K562 (cell line): ENCODE results near the gene ENDOU. TPM values are rescaled to one million over a fixed set of nuclear protein-coding genes. Genes with fewer than 3 reads are reported as not detected.
A peak's percentile ranks its signal among the peaks of the same experiment; 100 is the strongest.

Source experiments
- ATAC-seq: fragments of 200-7000 bp; cut with Tn5 transposase; 3 replicates; pipeline ENCODE4 v1.9.1; 2020; ENCODE audit warnings: moderate library complexity
- BruUV-seq: library from RNA; stranded (reverse); fragments of 400-500 nt; replicated peaks from 2 replicates; lab custom pipeline; 2021; lab: Mats Ljungman, UMichigan
- CTCF ChIA-PET: fragments of 300-600 bp; formaldehyde crosslinking; extraction: SDS; loops from one replicate; lab custom pipeline; 2021; ENCODE audit warnings: low intra/inter-chr PET ratio; lab: Yijun Ruan, JAX
- POLR2A ChIA-PET: fragments of 300-600, 350-650 bp; sonication (Branson Sonifier 250); formaldehyde crosslinking; extraction: SDS; loops from one replicate; lab custom pipeline; 2021; ENCODE audit warnings: antibody characterized with exemption, inconsistent platforms; lab: Yijun Ruan, JAX
- DNase-seq, 4 experiments: peaks; one replicate each; pipeline versions ENCODE4 v3.0.0 to v3.0.0-alpha.2; 2011 to 2018; ENCODE audit warnings: low spot score in 3 of 4, mixed read lengths in 3 of 4; ENCODE audit errors: extremely low read depth in 1 of 4
- FAIRE-seq: peaks from 2 replicates; lab custom pipeline; 2011; peaks lifted over from hg19 to GRCh38; lab: Jason Lieb, UNC
- H2AFZ ChIP-seq: 2 replicates; pipeline ENCODE4 v1.6.0; 2011; ENCODE audit warnings: low read depth, low read length, control low read depth, inconsistent platforms
- H3K27ac ChIP-seq: fragments of 200-600 bp; 3 replicates; pipeline ENCODE4 v1.8.0; 2011; ENCODE audit warnings: low read depth, mild to moderate bottlenecking, control low read depth, inconsistent platforms, low read length, moderate library complexity, mixed read lengths; ENCODE audit errors: extremely low read depth
- H3K27me3 ChIP-seq, 2 experiments: fragments of 300-600 bp in 1 of 2; 2 replicates in 1 of 2; 3 replicates in 1 of 2; pipeline versions ENCODE4 v1.6.0 to v1.8.0; 2011; ENCODE audit warnings: inconsistent platforms in 2 of 2, low read length in 2 of 2, mild to moderate bottlenecking in 1 of 2, mixed read lengths in 1 of 2, moderate library complexity in 1 of 2; ENCODE audit not compliant: control insufficient read depth in 2 of 2, insufficient read depth in 2 of 2
- H3K36me3 ChIP-seq: fragments of 300-600 bp; 3 replicates; pipeline ENCODE4 v1.8.0; 2011; ENCODE audit warnings: mild to moderate bottlenecking, low read length, inconsistent platforms; ENCODE audit not compliant: control insufficient read depth, insufficient read depth
- H3K4me1 ChIP-seq, 2 experiments: fragments of 200-600 bp in 1 of 2; replicated peaks in 1 of 2; 2 replicates in 1 of 2; 3 replicates in 1 of 2; pipeline versions ENCODE4 v1.5.1 to v1.8.0; 2011; ENCODE audit warnings: inconsistent platforms in 2 of 2, low read length in 2 of 2, mild to moderate bottlenecking in 1 of 2, mixed read lengths in 1 of 2, moderate library complexity in 1 of 2; ENCODE audit not compliant: control insufficient read depth in 2 of 2, insufficient read depth in 2 of 2
- H3K4me2 ChIP-seq: 2 replicates; pipeline ENCODE4 v1.6.1; 2011; ENCODE audit warnings: low read length, control low read depth, inconsistent platforms, mixed read lengths; ENCODE audit not compliant: insufficient read depth
- H3K4me3 ChIP-seq: fragments of 200-600 bp; sonication (generic), shearing (Covaris generic); 2 replicates; pipeline ENCODE4 v1.5.1; 2016; ENCODE audit warnings: control low read depth, inconsistent platforms
- H3K79me2 ChIP-seq: fragments of 200-600 bp; 3 replicates; pipeline ENCODE4 v1.8.0; 2011; ENCODE audit warnings: low read length, inconsistent platforms; ENCODE audit not compliant: control insufficient read depth, insufficient read depth
- H3K9ac ChIP-seq, 2 experiments: 2 replicates each; pipeline versions ENCODE4 v1.6.0 to v1.6.1; 2011; ENCODE audit warnings: low read depth in 2 of 2, low read length in 2 of 2, control low read depth in 1 of 2, inconsistent platforms in 1 of 2, mild to moderate bottlenecking in 1 of 2, mixed read lengths in 1 of 2; ENCODE audit not compliant: insufficient read depth in 1 of 2
- H3K9me1 ChIP-seq: one replicate; pipeline ENCODE4 v1.6.0; 2011; ENCODE audit warnings: inconsistent platforms, mild to moderate bottlenecking, low read length, moderate library complexity; ENCODE audit not compliant: control insufficient read depth, insufficient read depth
- H3K9me3 ChIP-seq: replicated peaks from 2 replicates; pipeline ENCODE4 v1.5.1; 2011; ENCODE audit warnings: low read depth, low read length, inconsistent platforms; ENCODE audit not compliant: control insufficient read depth, insufficient read depth
- H4K20me1 ChIP-seq: replicated peaks from 2 replicates; pipeline ENCODE4 v1.6.1; 2011; ENCODE audit warnings: low read length, inconsistent platforms, mixed read lengths; ENCODE audit not compliant: control insufficient read depth, insufficient read depth
- IFI16 ChIP-seq: fragments of 250-450 bp; sonication (Bioruptor Pico); IDR thresholded peaks from 2 replicates; pipeline ENCODE4 v2.1.2; 2022; ENCODE audit warnings: mild to moderate bottlenecking, inconsistent platforms
- NELFE ChIP-seq: IDR thresholded peaks from 2 replicates; pipeline ENCODE4 v1.6.1; 2011; ENCODE audit warnings: mild to moderate bottlenecking; ENCODE audit not compliant: insufficient read depth, insufficient read length
- RAD21 ChIP-seq, 2 experiments: fragments of 250-450 bp in 1 of 2; fragments of 450-650 bp in 1 of 2; sonication (Bioruptor Pico) in 1 of 2; formaldehyde crosslinking in 1 of 2; IDR thresholded peaks in 1 of 2; conservative IDR thresholded peaks in 1 of 2; 2 replicates each; pipeline versions ENCODE4 v1.4.0 to v1.8.0; 2020 to 2022; ENCODE audit warnings: mild to moderate bottlenecking in 2 of 2, moderate library complexity in 1 of 2
- RCOR1 ChIP-seq, 2 experiments: IDR thresholded peaks; 2 replicates each; pipeline ENCODE4 v1.6.1; 2012; ENCODE audit warnings: low read depth in 2 of 2, low read length in 2 of 2, borderline replicate concordance in 1 of 2, improper control_type of control experiment in 1 of 2
- SMC3 ChIP-seq: conservative IDR thresholded peaks from 2 replicates; pipeline ENCODE4 v1.6.1; 2011; ENCODE audit warnings: low read depth, low read length, improper control_type of control experiment; ENCODE audit not compliant: insufficient read depth
- WGBS: fragments of 100-300 bp; shearing (Covaris generic); methylation state at CpG from one replicate; pipeline ENCODE4 v1.1.6; 2016; ENCODE audit warnings: low coverage, mixed read lengths; ENCODE audit not compliant: insufficient coverage; ENCODE audit errors: missing lambda C conversion rate; 5-methylcytosine and 5-hydroxymethylcytosine counted together
- in situ Hi-C: fragments of 300-500 bp; cut with MboI; formaldehyde crosslinking; loops from 4 replicates; pipeline ENCODE4 v1.15.0; 2018; ENCODE audit warnings: inconsistent platforms, mixed read lengths
- intact Hi-C: fragments of 100-400 bp; cut with micrococcal nuclease; formaldehyde crosslinking; loops from 2 replicates; pipeline ENCODE4 v1.14.2; 2022
- polyA plus RNA-seq, 8 experiments: library from polyadenylated mRNA; depleted of rRNA in 4 of 8; stranded (reverse) in 5 of 8; unstranded in 3 of 8; fragments of >200 nt; fragmentation: Nextera tagmentation in 2 of 8; fragmentation: Illumina TruSeq in 1 of 8; extraction: Ambion mirVana in 2 of 8; extraction: Trizol in 1 of 8; gene quantifications; 2 replicates each; pipeline versions ENCODE4 v1.2.1 to v1.2.3, GENCODE V29; 2011 to 2014; ENCODE audit warnings: inconsistent platforms in 1 of 8, missing spikeins in 1 of 8
- total RNA-seq, 7 experiments: library from RNA; depleted of rRNA in 6 of 7; stranded (reverse); fragments of >200 nt in 6 of 7; fragmentation: Illumina TruSeq in 2 of 7; extraction: Trizol in 2 of 7; gene quantifications; 2 replicates each; pipeline versions ENCODE4 v1.2.1 to v1.2.3, GENCODE V29; 2011 to 2021; ENCODE audit warnings: low replicate concordance in 1 of 7
- TF ChIP-seq, protein P1 (sequence below), 3 experiments: IDR thresholded peaks in 2 of 3; conservative IDR thresholded peaks in 1 of 3; 2 replicates each; pipeline ENCODE4 v1.5.1; 2011 to 2012; ENCODE audit warnings: low read length in 3 of 3, mild to moderate bottlenecking in 3 of 3, control low read depth in 2 of 3, improper control_type of control experiment in 1 of 3, inconsistent platforms in 1 of 3, low read depth in 1 of 3, mixed read lengths in 1 of 3, moderate library complexity in 1 of 3; ENCODE audit not compliant: insufficient read depth in 2 of 3
- TF ChIP-seq, protein P2 (sequence below): fragments of 450-650 bp; formaldehyde crosslinking; IDR thresholded peaks from 2 replicates; pipeline ENCODE4 v1.4.0; 2020; ENCODE audit warnings: mild to moderate bottlenecking, moderate library complexity
- TF ChIP-seq, protein P3 (sequence below), 2 experiments: fragments of 450-650 bp; formaldehyde crosslinking in 1 of 2; IDR thresholded peaks; 2 replicates each; pipeline versions ENCODE4 v1.4.0 to v1.6.1; 2014 to 2020; ENCODE audit warnings: mild to moderate bottlenecking in 2 of 2, borderline replicate concordance in 1 of 2, low read depth in 1 of 2

The ENDOU gene
- total and polyA plus RNA-seq, 9 of the 15 experiments (the other 6 are each of a cell fraction or from before 2014, with no cell fraction given) = 0.03 TPM; not detected in 8

DNA sequence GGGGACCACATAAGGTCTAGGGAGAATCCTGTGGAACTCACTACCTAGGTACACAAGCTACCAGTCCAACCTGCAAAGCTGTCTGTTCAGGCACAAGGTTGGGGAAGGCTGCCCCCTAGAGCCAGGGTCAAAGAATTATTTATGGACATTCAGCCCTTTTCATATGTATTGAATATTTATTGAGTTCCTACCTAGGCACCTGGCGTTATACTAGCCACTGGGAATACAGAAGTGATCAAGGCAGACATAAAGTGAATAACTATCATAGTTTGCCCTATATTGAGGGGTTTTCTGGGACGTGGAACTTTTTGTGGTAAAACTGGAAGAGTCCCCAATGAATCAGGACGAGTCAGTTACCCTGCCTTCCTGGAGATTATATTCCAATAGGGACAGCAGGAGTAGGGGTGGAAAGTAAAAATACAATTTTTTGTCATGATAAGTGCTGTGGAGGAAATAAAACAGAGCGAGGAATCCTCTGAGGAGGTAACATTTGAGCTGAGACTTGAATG lies 42.0 kb upstream of the ENDOU start:
- no peaks in the 10 kb centered on the region for H3K79me2 ChIP-seq
- H3K9ac ChIP-seq = no peak overlapping the region
- 30% methylated on average over 4 of the region's 4 CpGs for WGBS
- ChIA-PET CTCF (interaction anchor here (0.7 to 2.3 kb wide), 4 partner anchors 12 to 52 kb away, joined by 6 to 16 read pairs (median 10); no protein-coding TSS in a partner anchor), POLR2A (interaction anchor here (0.5 to 3.3 kb wide), 9 partner anchors 9 to 431 kb away, joined by 3 to 19 read pairs (median 3); partner anchors contain the start of gene RAPGEF3)
- FAIRE-seq = peak; percentile 86
- H3K9me3 ChIP-seq = no peaks in the 10 kb centered on the region
- in situ Hi-C loops (no loop called here), intact Hi-C loops (loop anchor here (1.0 to 2.0 kb wide), 2 partner anchors 22 to 52 kb away; no protein-coding TSS in a partner anchor)
- H3K36me3 ChIP-seq = no peaks in the 10 kb centered on the region
- ATAC-seq = peak; percentile 74
- H2AFZ ChIP-seq = no peak overlapping the region
- H3K4me2 ChIP-seq = no peak overlapping the region
- H3K4me3 ChIP-seq = no peak overlapping the region
- peak; percentile 51 to 79 (median 58) for DNase-seq
- H3K27me3 ChIP-seq = no peaks in the 10 kb centered on the region
- H3K27ac ChIP-seq = no peak overlapping the region
- no peaks in the 10 kb centered on the region for H3K9me1 ChIP-seq
- no peaks in the 10 kb centered on the region for H4K20me1 ChIP-seq
- no TSS peak for BruUV-seq
- peaks cover 15 to 30% of the 10 kb centered on the region in 2 experiments; a peak in 4 of 5 replicates for H3K4me1 ChIP-seq
- TF ChIP-seq, protein P1, sequence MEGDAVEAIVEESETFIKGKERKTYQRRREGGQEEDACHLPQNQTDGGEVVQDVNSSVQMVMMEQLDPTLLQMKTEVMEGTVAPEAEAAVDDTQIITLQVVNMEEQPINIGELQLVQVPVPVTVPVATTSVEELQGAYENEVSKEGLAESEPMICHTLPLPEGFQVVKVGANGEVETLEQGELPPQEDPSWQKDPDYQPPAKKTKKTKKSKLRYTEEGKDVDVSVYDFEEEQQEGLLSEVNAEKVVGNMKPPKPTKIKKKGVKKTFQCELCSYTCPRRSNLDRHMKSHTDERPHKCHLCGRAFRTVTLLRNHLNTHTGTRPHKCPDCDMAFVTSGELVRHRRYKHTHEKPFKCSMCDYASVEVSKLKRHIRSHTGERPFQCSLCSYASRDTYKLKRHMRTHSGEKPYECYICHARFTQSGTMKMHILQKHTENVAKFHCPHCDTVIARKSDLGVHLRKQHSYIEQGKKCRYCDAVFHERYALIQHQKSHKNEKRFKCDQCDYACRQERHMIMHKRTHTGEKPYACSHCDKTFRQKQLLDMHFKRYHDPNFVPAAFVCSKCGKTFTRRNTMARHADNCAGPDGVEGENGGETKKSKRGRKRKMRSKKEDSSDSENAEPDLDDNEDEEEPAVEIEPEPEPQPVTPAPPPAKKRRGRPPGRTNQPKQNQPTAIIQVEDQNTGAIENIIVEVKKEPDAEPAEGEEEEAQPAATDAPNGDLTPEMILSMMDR (IDR thresholded peaks at IDR 0.05 in 2 of 3, conservative IDR thresholded peaks at IDR 0.05 in 1 of 3; ENCODE audit: insufficient read depth in 2 of 3, low read depth in 1 of 3, low read length in 3 of 3) = peak; percentile 75 to 87 (median 76)
- TF ChIP-seq SMC3 (peak; percentile 55), IFI16 (CRISPR knock-in tag) (no peak), RCOR1 (IDR thresholded peaks at IDR 0.05; ENCODE audit: borderline replicate concordance in 1 of 2, low read depth in 2 of 2, low read length in 2 of 2) (peak in 1 of 2 experiments; percentile 12; a peak in 1 of 4 replicates), NELFE (no peak), RAD21 (CRISPR knock-in tag; conservative IDR thresholded peaks at IDR 0.05 in 1 of 2, IDR thresholded peaks at IDR 0.05 in 1 of 2) (peak; percentile 58 to 77)
- TF ChIP-seq, protein P2, sequence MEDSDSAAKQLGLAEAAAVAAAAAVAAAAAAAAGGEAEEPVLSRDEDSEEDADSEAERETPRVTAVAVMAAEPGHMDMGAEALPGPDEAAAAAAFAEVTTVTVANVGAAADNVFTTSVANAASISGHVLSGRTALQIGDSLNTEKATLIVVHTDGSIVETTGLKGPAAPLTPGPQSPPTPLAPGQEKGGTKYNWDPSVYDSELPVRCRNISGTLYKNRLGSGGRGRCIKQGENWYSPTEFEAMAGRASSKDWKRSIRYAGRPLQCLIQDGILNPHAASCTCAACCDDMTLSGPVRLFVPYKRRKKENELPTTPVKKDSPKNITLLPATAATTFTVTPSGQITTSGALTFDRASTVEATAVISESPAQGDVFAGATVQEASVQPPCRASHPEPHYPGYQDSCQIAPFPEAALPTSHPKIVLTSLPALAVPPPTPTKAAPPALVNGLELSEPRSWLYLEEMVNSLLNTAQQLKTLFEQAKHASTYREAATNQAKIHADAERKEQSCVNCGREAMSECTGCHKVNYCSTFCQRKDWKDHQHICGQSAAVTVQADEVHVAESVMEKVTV (CRISPR knock-in tag) = peak; percentile 34; the same call in 1 of the 2 replicates
- TF ChIP-seq, protein P3, sequence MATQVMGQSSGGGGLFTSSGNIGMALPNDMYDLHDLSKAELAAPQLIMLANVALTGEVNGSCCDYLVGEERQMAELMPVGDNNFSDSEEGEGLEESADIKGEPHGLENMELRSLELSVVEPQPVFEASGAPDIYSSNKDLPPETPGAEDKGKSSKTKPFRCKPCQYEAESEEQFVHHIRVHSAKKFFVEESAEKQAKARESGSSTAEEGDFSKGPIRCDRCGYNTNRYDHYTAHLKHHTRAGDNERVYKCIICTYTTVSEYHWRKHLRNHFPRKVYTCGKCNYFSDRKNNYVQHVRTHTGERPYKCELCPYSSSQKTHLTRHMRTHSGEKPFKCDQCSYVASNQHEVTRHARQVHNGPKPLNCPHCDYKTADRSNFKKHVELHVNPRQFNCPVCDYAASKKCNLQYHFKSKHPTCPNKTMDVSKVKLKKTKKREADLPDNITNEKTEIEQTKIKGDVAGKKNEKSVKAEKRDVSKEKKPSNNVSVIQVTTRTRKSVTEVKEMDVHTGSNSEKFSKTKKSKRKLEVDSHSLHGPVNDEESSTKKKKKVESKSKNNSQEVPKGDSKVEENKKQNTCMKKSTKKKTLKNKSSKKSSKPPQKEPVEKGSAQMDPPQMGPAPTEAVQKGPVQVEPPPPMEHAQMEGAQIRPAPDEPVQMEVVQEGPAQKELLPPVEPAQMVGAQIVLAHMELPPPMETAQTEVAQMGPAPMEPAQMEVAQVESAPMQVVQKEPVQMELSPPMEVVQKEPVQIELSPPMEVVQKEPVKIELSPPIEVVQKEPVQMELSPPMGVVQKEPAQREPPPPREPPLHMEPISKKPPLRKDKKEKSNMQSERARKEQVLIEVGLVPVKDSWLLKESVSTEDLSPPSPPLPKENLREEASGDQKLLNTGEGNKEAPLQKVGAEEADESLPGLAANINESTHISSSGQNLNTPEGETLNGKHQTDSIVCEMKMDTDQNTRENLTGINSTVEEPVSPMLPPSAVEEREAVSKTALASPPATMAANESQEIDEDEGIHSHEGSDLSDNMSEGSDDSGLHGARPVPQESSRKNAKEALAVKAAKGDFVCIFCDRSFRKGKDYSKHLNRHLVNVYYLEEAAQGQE (IDR thresholded peaks at IDR 0.05; ENCODE audit: borderline replicate concordance) = peak; percentile 51; the same call in 1 of the 2 replicates
- TF ChIP-seq, protein P3 (CRISPR knock-in tag; IDR thresholded peaks at IDR 0.05; ENCODE audit: low read depth) = no peak
